AML-193 (cell line): ENCODE results near the gene KLK6.

ENCODE experiments used
- DNase-seq, 2 experiments: peaks; one replicate each; lab custom pipeline; 2025; lab: John Stamatoyannopoulos, UW

KLK6 gene

GRCh38 chr19:50910722-50911121 is 58.7 kb downstream of the KLK6 start:
- no peak for DNase-seq

DNA sequence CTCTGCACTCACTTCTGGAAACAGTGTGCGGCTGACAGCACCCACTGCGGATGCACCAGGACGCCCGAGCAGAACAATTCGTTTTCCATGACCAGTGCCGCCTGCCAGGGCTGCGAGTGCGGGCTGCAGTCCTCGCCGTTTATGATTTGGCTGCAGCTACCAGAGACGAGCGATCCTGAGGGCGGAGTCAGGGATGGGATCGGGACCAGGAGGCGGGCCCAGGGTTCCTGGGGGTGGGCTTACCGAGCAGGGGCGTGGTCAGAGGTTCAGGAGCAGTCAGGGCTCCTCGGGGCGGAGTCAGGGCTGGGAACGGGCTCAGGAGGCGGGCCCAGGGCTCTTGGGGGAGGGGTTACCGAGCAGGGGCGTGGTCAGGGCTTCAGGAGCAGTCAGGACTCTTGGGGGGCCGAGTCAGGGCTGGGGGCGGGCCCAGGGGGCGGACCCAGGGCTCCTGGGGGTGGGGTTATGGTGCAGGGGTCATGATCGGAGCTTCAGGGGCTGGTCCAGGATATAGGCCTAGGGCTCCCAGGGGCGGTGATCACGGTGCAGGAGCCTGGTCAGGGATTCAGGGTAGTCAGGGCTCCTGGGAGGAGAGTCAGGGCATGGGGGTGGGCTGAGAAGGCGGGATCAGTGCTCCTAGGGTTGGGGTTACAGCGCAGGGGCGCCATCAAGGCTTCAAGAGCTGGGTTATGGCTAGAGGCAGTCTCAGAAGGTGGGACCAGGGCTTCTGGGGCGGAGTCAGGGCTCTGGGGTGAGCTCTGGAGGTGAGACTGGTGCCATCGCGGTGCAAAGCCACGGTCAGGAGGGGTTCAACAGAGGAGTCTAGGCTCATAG is 59.9 kb downstream of the KLK6 start:
- no peak for DNase-seq
